C4-2B (cell line): ENCODE results near the gene ZNF524.

Source experiments
- ZFX ChIP-seq: fragments of 450-650 bp; IDR thresholded peaks from 2 replicates; pipeline ENCODE4 v1.6.1; 2017
- TF ChIP-seq, protein P1 (sequence below): fragments of 450-650 bp; conservative IDR thresholded peaks from 2 replicates; pipeline ENCODE4 v1.5.1; 2017; ENCODE audit warnings: mild to moderate bottlenecking

GRCh38 chr19:55598034-55598433 lies 2.1 kb upstream of the ZNF524 start:
- TF ChIP-seq, protein P1, sequence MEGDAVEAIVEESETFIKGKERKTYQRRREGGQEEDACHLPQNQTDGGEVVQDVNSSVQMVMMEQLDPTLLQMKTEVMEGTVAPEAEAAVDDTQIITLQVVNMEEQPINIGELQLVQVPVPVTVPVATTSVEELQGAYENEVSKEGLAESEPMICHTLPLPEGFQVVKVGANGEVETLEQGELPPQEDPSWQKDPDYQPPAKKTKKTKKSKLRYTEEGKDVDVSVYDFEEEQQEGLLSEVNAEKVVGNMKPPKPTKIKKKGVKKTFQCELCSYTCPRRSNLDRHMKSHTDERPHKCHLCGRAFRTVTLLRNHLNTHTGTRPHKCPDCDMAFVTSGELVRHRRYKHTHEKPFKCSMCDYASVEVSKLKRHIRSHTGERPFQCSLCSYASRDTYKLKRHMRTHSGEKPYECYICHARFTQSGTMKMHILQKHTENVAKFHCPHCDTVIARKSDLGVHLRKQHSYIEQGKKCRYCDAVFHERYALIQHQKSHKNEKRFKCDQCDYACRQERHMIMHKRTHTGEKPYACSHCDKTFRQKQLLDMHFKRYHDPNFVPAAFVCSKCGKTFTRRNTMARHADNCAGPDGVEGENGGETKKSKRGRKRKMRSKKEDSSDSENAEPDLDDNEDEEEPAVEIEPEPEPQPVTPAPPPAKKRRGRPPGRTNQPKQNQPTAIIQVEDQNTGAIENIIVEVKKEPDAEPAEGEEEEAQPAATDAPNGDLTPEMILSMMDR: no peak
- no peak for TF ChIP-seq ZFX
